HepG2 (cell line): Measurements from ENCODE around the gene OSCP1. TPM values are rescaled to one million over a fixed set of nuclear protein-coding genes. Genes with fewer than 3 reads are reported as not detected.

ENCODE experiments used
- AFF4 ChIP-seq: sonication (generic); formaldehyde crosslinking; IDR thresholded peaks from 2 replicates; pipeline ENCODE4 v1.4.0; 2020; ENCODE audit warnings: missing genetic modification reagents
- CREM ChIP-seq, 2 experiments: sonication (generic) in 1 of 2; formaldehyde crosslinking in 1 of 2; IDR thresholded peaks; 2 replicates each; pipeline versions ENCODE4 v1.4.0 to v1.6.1; 2016 to 2020; ENCODE audit warnings: antibody characterized with exemption in 1 of 2, mild to moderate bottlenecking in 1 of 2, missing genetic modification reagents in 1 of 2
- FOXA1 ChIP-seq, 2 experiments: fragments of 450-650 bp in 1 of 2; sonication (generic) in 1 of 2; formaldehyde crosslinking in 1 of 2; IDR thresholded peaks; 2 replicates each; pipeline versions ENCODE4 v1.4.0 to v1.6.1; 2016 to 2020; ENCODE audit warnings: missing genetic modification reagents in 1 of 2
- HNF4A ChIP-seq: sonication (generic); formaldehyde crosslinking; IDR thresholded peaks from 2 replicates; pipeline ENCODE4 v1.4.0; 2020; ENCODE audit warnings: missing genetic modification reagents
- IRF9 ChIP-seq: sonication (generic); formaldehyde crosslinking; IDR thresholded peaks from 2 replicates; pipeline ENCODE4 v1.8.0; 2022; ENCODE audit warnings: missing genetic modification reagents, mild to moderate bottlenecking, borderline replicate concordance
- MAF1 ChIP-seq: sonication (generic); formaldehyde crosslinking; IDR thresholded peaks from 2 replicates; pipeline ENCODE4 v1.5.0; 2020; ENCODE audit warnings: missing genetic modification reagents, borderline replicate concordance
- NR1H2 ChIP-seq: sonication (generic); formaldehyde crosslinking; IDR thresholded peaks from 2 replicates; pipeline ENCODE4 v1.8.1; 2022; ENCODE audit warnings: low read depth, missing genetic modification reagents, borderline replicate concordance
- PCBP2 ChIP-seq: fragments of 200-400 bp; formaldehyde crosslinking; optimal IDR thresholded peaks from 2 replicates; pipeline ENCODE3; 2018; ENCODE audit warnings: low read length, low read depth; ENCODE audit not compliant: poor library complexity, severe bottlenecking
- PPARG ChIP-seq: conservative IDR thresholded peaks from 2 replicates; pipeline ENCODE4 v1.6.1; 2016; ENCODE audit warnings: missing biosample characterization, missing genetic modification reagents
- PRDM15 ChIP-seq: sonication (generic); formaldehyde crosslinking; IDR thresholded peaks from 2 replicates; pipeline ENCODE4 v1.4.0; 2020; ENCODE audit warnings: missing genetic modification reagents
- SP1 ChIP-seq, 2 experiments: fragments of 450-650 bp in 1 of 2; sonication (generic) in 1 of 2; formaldehyde crosslinking in 1 of 2; IDR thresholded peaks; 2 replicates each; pipeline versions ENCODE4 v1.4.0 to v1.6.1; 2016 to 2020; ENCODE audit warnings: missing genetic modification reagents in 1 of 2
- SPEN ChIP-seq: sonication (generic); formaldehyde crosslinking; IDR thresholded peaks from 2 replicates; pipeline ENCODE4 v1.5.1; 2020; ENCODE audit warnings: low read depth, mild to moderate bottlenecking, missing genetic modification reagents
- SUZ12 ChIP-seq: fragments of 150-350 bp; IDR thresholded peaks from 2 replicates; pipeline ENCODE4 v1.6.1; 2014; ENCODE audit warnings: low read depth, low read length
- ZNF143 ChIP-seq: sonication (generic); formaldehyde crosslinking; IDR thresholded peaks from 2 replicates; pipeline ENCODE4 v1.4.0; 2020; ENCODE audit warnings: missing genetic modification reagents
- ZNF205 ChIP-seq: IDR thresholded peaks from 2 replicates; pipeline ENCODE4 v1.6.1; 2018; ENCODE audit warnings: missing biosample characterization, missing genetic modification reagents
- ZNF337 ChIP-seq: sonication (generic); formaldehyde crosslinking; IDR thresholded peaks from 2 replicates; pipeline ENCODE4 v1.5.1; 2020; ENCODE audit warnings: missing genetic modification reagents, low read depth, mild to moderate bottlenecking, borderline replicate concordance
- ZNF350 ChIP-seq: sonication (generic); formaldehyde crosslinking; IDR thresholded peaks from 2 replicates; pipeline ENCODE4 v1.4.0; 2020; ENCODE audit warnings: mild to moderate bottlenecking, low read depth, missing genetic modification reagents, borderline replicate concordance
- ZNF598 ChIP-seq: sonication (generic); formaldehyde crosslinking; IDR thresholded peaks from 2 replicates; pipeline ENCODE4 v1.5.1; 2020; ENCODE audit warnings: mild to moderate bottlenecking, missing genetic modification reagents, borderline replicate concordance
- ZNF83 ChIP-seq: sonication (generic); formaldehyde crosslinking; IDR thresholded peaks from 2 replicates; pipeline ENCODE4 v1.4.0; 2020; ENCODE audit warnings: missing genetic modification reagents, mild to moderate bottlenecking, borderline replicate concordance
- polyA plus RNA-seq, 8 experiments: library from polyadenylated mRNA; depleted of rRNA in 3 of 8; stranded (reverse) in 7 of 8; unstranded in 1 of 8; fragments of >200 nt; fragmentation: Illumina TruSeq in 4 of 8; extraction: Trizol in 4 of 8; gene quantifications; 2 replicates each; pipeline versions ENCODE4 v1.2.1 to v1.2.3, GENCODE V29; 2011 to 2016; ENCODE audit warnings: low read depth in 4 of 8, missing spikeins in 1 of 8, mixed read lengths in 1 of 8; ENCODE audit not compliant: insufficient read depth in 1 of 8
- total RNA-seq, 5 experiments: library from RNA; depleted of rRNA; stranded (reverse); fragments of >200 nt; fragmentation: Illumina TruSeq; extraction: Trizol; gene quantifications; 2 replicates each; pipeline ENCODE4 v1.2.3, GENCODE V29; 2016; ENCODE audit warnings: low read depth in 1 of 5

The OSCP1 gene
- total and polyA plus RNA-seq, 2 of the 13 experiments (the other 11 are each of a cell fraction or from before 2014, with no cell fraction given), result 0.60 to 0.84 TPM

GRCh38 chr1:36397378-36398230 is 52.6 kb downstream of the OSCP1 start, which contains the start of gene LSM10 (continued):
- no peak for TF ChIP-seq AFF4 (CRISPR knock-in tag)
- TF ChIP-seq NR1H2 (CRISPR knock-in tag), result no peak
- no peak for TF ChIP-seq ZNF337 (CRISPR knock-in tag)
- TF ChIP-seq FOXA1 (IDR thresholded peaks at IDR 0.05), result no peak
- TF ChIP-seq FOXA1 (CRISPR knock-in tag; IDR thresholded peaks at IDR 0.05), result peak; percentile 25; the same call in 1 of the 2 replicates
- TF ChIP-seq ZNF350, result peak; percentile 82
- no peak for TF ChIP-seq MAF1
- TF ChIP-seq ZNF598, result no peak; the same call in 1 of the 2 replicates
- 0 out of 2 replicates have a peak, but pooled peaks have one; percentile 57 for TF ChIP-seq SPEN (CRISPR knock-in tag)
- TF ChIP-seq SUZ12, result peak; percentile 70
- peak; percentile 91 for TF ChIP-seq ZNF205 (CRISPR knock-in tag)
- peak; percentile 84 for TF ChIP-seq PRDM15 (CRISPR knock-in tag)
- TF ChIP-seq PCBP2, result no peak
- no peak; the same call in 1 of the 2 replicates for TF ChIP-seq PPARG
- 0 out of 2 replicates have a peak, but pooled peaks have one; percentile 30 for TF ChIP-seq IRF9 (CRISPR knock-in tag)
- peak; percentile 96 for TF ChIP-seq ZNF143 (CRISPR knock-in tag)
- TF ChIP-seq HNF4A (CRISPR knock-in tag), result peak; percentile 32; the same call in 1 of the 2 replicates
- no peak for TF ChIP-seq SP1 (IDR thresholded peaks at IDR 0.05)
- TF ChIP-seq SP1 (CRISPR knock-in tag; IDR thresholded peaks at IDR 0.05), result no peak
- TF ChIP-seq ZNF83 (CRISPR knock-in tag), result no peak
- TF ChIP-seq CREM (IDR thresholded peaks at IDR 0.05), result peak; percentile 91
- TF ChIP-seq CREM (CRISPR knock-in tag; IDR thresholded peaks at IDR 0.05), result no peak
